ENCODE measurements around the gene C2orf80.
"Not testable (repeated sequence)": the region's sequence is repeated elsewhere in the genome, so short reads cannot be mapped to it uniquely, and the experiment has no call there.

Gene C2orf80

GRCh38 chr2:208182835-208183234 lies 7.0 kb downstream of the C2orf80 start:
- no peak for DNase-seq (ENCODE audit: insufficient read length, low spot score)
- no peak for FAIRE-seq

GRCh38 chr2:208179028-208179609 lies 10.7 kb downstream of the C2orf80 start:
- DNase-seq (ENCODE audit: insufficient read length, low spot score), result no peak
- FAIRE-seq, result no peak

GRCh38 chr2:208175840-208176153 lies 14.0 kb downstream of the C2orf80 start:
- FAIRE-seq, result no peak
- no peak for DNase-seq (ENCODE audit: insufficient read length, low spot score)

- DNase-seq (ENCODE audit: insufficient read length, low spot score) (peak; percentile 62), FAIRE-seq (peak; percentile 85)
These were observed 14.6 kb downstream of the C2orf80 start for GRCh38 chr2:208175069-208175839.

- FAIRE-seq, result no peak
- DNase-seq (ENCODE audit: insufficient read length, low spot score), result no peak
These were observed 15.7 kb downstream of the C2orf80 start for GRCh38 chr2:208174144-208174543.

GRCh38 chr2:208172125-208172524 lies 17.7 kb downstream of the C2orf80 start:
- FAIRE-seq (no peak), DNase-seq (ENCODE audit: insufficient read length, low spot score) (no peak)

- FAIRE-seq, result no peak
- DNase-seq (ENCODE audit: insufficient read length, low spot score), result no peak
These were observed 24.7 kb downstream of the C2orf80 start for GRCh38 chr2:208164951-208165755.

- FAIRE-seq (no peak), DNase-seq (ENCODE audit: insufficient read length, low spot score) (no peak)
These were observed 26.3 kb downstream of the C2orf80 start, which contains the start of gene CRYGA for GRCh38 chr2:208163489-208163888. Gene CRYGA (minus strand): TSS chr2:208163589. CDS start chr2:208163556, 33 bp downstream.

- DNase-seq (ENCODE audit: insufficient read length, low spot score), result no peak
- FAIRE-seq, result no peak
These were observed 33.4 kb downstream of the C2orf80 start for GRCh38 chr2:208156439-208156838.

- no peak for DNase-seq (ENCODE audit: insufficient read length, low spot score)
- FAIRE-seq, result no peak
These were observed 36.7 kb downstream of the C2orf80 start for GRCh38 chr2:208153156-208153555.

- FAIRE-seq (no peak), DNase-seq (ENCODE audit: insufficient read length, low spot score) (no peak)
These were observed 38.9 kb downstream of the C2orf80 start for GRCh38 chr2:208150956-208151355.

- FAIRE-seq, result no peak
These were observed 39.7 kb downstream of the C2orf80 start for GRCh38 chr2:208150094-208150493.

GRCh38 chr2:208148803-208149202 lies 41.0 kb downstream of the C2orf80 start:
- FAIRE-seq (no peak), DNase-seq (ENCODE audit: insufficient read length, low spot score) (no peak)

More at GRCh38 chr2:208150094-208150493, 39.7 kb downstream of the C2orf80 start:
- no peak for DNase-seq (ENCODE audit: insufficient read length, low spot score)

- DNase-seq (ENCODE audit: insufficient read length, low spot score), result no peak
- FAIRE-seq, result no peak
These were observed 42.1 kb downstream of the C2orf80 start for GRCh38 chr2:208147759-208148158.

GRCh38 chr2:208147008-208147407 lies 42.8 kb downstream of the C2orf80 start:
- no peak for DNase-seq (ENCODE audit: insufficient read length, low spot score)
- no peak for FAIRE-seq

GRCh38 chr2:208146006-208146405 lies 43.8 kb downstream of the C2orf80 start, which contains the start of gene CRYGB:
Gene CRYGB (minus strand): TSS chr2:208146158. CDS start chr2:208146120, 38 bp downstream.
- no peak for FAIRE-seq
- no peak for DNase-seq (ENCODE audit: insufficient read length, low spot score)

GRCh38 chr2:208142925-208143799 lies 46.7 kb downstream of the C2orf80 start:
- FAIRE-seq (no peak), DNase-seq (ENCODE audit: insufficient read length, low spot score) (no peak)

GRCh38 chr2:208142240-208142924 lies 47.4 kb downstream of the C2orf80 start:
- no peak for FAIRE-seq
- DNase-seq (ENCODE audit: insufficient read length, low spot score), result no peak

- DNase-seq (ENCODE audit: insufficient read length, low spot score), result no peak
- FAIRE-seq, result no peak
These were observed 50.4 kb downstream of the C2orf80 start for GRCh38 chr2:208139447-208139846.

- FAIRE-seq, result not testable (repeated sequence)
These were observed 51.5 kb downstream of the C2orf80 start for GRCh38 chr2:208138334-208138733.

More at GRCh38 chr2:208138334-208138733, 51.5 kb downstream of the C2orf80 start:
- not testable (repeated sequence) for DNase-seq (ENCODE audit: insufficient read length, low spot score)

Measured in GM19239 (cell line).